GM19193 (cell line): ENCODE results near the gene ATP2A3.

Source experiments
- POLR2A ChIP-seq: IDR thresholded peaks from 4 replicates; pipeline ENCODE4 v1.6.1; 2011; ENCODE audit not compliant: insufficient read depth, insufficient read length; ENCODE audit errors: extremely low read depth

Gene ATP2A3

DNA sequence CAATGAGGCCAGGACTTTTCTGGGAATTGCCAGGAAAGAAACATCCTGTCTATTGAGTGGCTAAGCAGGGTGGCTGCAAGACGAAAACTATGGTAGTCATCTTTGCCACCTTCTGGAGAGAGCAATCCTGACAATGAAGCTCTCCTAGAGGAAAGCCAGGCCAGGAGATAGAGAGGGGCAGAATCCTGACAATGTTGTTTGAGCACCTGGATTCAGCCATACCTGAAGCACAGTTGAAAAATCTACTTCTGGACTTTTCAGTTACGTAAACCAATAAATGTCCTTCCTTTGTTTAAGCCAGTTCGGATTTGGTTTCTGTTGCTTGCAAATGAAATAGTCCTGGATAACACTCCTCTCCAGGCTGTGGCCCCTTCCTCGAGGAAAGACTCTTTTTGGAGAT, 57.4 kb downstream of the ATP2A3 start:
- no peak for TF ChIP-seq POLR2A

DNA sequence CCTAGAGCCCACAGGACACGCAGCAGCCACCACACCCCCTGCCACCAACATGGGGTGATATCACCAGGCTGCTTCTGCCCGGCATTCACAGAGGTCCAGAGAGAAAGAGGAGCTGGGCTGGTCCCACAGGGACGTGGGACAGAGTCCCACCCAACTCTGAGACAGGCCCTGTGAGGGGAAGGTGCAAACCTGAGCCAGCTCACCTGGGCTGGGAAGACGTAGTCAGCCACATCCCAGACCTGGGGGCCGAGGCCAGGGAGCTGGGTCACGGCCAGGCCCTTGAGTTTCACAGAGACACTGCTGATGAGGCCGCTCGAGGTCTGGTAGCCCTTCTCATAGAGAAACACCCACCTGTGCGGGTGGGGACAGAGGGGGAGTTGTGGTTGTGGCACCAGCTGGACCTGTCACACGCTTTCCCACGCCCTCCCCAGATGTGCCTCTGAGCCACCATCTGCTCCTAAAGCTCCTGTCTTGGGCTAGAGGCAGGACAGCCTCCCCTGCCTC, 59.2 kb downstream of the ATP2A3 start:
- TF ChIP-seq POLR2A: no peak

DNA sequence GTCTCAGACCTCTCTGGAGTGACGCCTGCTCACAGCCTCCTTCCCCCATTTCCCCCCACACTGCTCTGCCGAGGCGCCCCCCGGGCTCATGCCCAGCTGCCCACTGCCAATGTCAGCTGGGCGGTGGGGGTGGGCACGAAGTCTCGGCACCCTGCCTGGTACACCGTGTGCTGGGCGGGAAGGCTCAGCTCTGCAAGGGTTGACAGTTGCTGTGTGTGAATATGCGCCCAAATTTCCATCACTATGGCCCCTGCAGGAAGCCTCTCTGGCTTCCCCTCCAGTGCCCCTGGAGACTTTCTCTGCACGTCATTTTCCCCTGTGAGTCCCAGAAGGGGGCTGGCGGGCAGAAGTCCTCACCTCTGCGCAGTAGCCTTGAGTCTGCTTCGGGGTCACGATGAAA, 59.7 kb downstream of the ATP2A3 start:
- no peak for TF ChIP-seq POLR2A

- TF ChIP-seq POLR2A: no peak
Observed at GRCh38 chr17:3903881-3904290, 60.4 kb downstream of the ATP2A3 start.

- no peak for TF ChIP-seq POLR2A
Observed at GRCh38 chr17:3903051-3903825, 61.0 kb downstream of the ATP2A3 start.

- no peak for TF ChIP-seq POLR2A
Observed at GRCh38 chr17:3900646-3901045, 63.6 kb downstream of the ATP2A3 start.

GRCh38 chr17:3897731-3898130, 66.5 kb downstream of the ATP2A3 start:
- TF ChIP-seq POLR2A: no peak

DNA sequence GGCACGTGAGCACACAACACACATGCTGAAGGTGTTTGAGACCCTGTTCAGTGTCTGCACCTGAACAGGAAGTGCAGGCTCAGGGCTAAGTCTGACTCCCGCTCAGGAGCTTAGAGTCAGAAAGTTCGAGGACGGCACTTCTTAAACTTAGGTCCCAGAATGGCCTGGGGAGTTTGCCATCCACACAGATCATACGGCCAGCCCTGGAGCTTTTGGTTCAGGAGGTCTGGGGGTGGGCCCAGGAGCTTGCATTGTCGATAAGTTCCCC, 67.3 kb downstream of the ATP2A3 start:
- no peak for TF ChIP-seq POLR2A

DNA sequence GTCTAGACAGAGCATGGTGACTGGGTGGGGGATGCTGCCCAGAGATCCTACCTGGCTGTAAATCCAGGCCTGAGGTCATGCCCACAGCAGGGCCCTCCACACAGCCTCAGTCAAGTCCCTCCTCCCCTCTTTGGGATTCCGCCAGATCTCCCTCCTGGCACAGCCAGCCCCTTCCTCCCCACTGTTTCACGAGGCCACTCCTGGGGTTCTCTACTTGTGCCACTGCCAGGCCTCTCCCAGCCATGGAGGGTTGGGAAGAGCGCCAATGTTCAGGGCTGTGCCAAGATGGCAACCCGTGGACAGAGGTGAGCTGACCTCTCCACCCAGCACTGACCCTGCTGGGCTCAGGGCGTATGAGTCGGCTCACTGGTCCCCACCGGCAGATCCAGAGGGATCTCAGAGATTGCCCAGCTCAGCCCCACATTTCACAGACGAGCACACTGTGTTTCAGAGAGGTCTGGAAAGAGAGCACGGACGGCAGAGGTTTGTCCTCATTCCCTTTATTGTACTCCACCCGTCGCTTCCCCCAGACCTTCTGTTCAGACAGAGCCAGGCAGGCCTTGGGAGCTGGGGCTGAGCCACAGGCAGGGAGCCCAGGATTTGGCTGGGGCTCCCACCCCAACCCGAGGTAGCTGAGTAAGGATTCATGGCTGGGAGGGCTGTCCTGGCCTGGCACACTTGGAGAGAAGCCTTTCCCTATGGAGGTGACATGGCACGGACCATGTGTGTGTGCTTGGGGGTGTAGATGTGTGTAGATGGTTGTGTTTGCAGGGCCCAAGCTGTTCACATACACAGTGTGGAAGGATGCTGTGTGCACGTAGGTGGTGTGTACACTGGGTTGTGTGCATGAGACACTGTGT, 67.9 kb downstream of the ATP2A3 start:
- no peak for TF ChIP-seq POLR2A

DNA sequence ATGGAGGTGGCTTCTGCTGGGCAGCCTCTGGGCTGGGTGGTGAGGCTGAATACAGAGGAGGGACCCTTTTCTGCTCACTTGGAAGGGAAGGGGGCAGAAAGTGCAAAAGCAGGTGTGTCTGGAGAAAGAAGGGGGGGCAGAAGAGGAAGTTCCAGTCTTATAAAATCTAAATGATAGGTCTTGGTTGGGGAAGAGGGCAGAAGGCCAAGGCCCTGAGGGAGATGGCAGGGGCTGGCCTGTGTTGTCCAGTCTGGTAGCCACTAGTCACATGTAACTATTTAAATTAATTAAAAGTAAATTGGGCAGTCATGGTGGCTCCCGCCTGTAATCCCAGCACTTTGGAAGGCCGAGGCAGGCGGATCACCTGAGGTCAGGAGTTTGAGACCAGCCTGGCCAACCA, 68.9 kb downstream of the ATP2A3 start:
- TF ChIP-seq POLR2A: no peak

GRCh38 chr17:3894911-3895343, 69.3 kb downstream of the ATP2A3 start:
- TF ChIP-seq POLR2A: no peak

DNA sequence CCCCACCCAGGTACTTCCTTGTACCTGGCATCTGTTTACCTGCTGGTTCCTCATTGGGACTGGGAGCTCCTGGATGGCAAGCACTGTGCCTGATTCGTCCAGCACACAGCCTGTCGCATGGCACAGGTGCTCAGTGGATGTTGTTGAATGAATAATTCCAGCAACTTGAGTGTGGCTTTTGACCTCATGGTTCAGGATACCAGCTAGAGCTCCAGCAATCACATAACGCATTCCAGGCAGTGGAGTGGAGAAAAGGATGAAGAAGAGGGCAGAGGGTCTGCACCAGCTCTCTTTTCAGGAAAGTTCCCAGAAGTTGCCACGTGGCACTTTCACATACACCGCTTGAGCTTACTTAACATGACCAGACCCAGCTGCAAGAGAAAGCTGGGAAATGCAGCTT, 70.0 kb downstream of the ATP2A3 start:
- TF ChIP-seq POLR2A: no peak

GRCh38 chr17:3893720-3894116, 70.5 kb downstream of the ATP2A3 start:
- no peak for TF ChIP-seq POLR2A

GRCh38 chr17:3893003-3893719, 71.1 kb downstream of the ATP2A3 start, which contains the start of gene CAMKK1:
TSS of gene CAMKK1 (minus strand) at chr17:3893053. CDS start at chr17:3885687, 7,366 bp downstream.
- no peak for TF ChIP-seq POLR2A

GRCh38 chr17:3892095-3892998, 71.9 kb downstream of the ATP2A3 start:
- TF ChIP-seq POLR2A: no peak

DNA sequence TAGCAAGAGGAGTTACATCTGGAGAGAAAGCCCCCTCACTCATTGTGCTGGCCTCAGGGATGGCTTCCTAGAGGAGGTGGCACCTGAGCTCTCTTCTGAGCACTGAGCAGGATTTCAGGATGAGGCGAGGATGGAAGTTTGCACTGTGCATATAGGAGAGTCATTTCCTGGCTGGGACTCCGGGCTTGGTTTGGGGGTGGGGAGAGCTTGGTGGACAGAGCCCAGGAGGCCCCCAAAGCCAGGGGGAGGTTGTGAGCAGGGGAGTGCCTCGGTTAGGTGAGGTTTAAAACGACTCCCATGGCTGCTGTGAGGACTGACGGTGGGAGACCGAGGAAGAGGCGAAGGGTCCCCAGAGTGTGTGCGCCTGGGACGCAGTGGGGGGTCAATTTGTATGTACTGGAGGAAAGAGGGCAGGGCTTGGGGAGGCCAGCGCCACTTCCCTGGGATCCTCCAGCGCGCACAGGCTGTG, 72.6 kb downstream of the ATP2A3 start:
- no peak for TF ChIP-seq POLR2A
